ENCODE results near the gene C14orf132. TPM values are rescaled to one million over a fixed set of nuclear protein-coding genes. Genes with fewer than 3 reads are reported as not detected.
A peak's percentile ranks its signal among the peaks of the same experiment; 100 is the strongest.

The C14orf132 gene
- total and polyA plus RNA-seq, 9 of the 15 experiments (the other 6 are each of a cell fraction or from before 2014, with no cell fraction given), result not detected

DNA sequence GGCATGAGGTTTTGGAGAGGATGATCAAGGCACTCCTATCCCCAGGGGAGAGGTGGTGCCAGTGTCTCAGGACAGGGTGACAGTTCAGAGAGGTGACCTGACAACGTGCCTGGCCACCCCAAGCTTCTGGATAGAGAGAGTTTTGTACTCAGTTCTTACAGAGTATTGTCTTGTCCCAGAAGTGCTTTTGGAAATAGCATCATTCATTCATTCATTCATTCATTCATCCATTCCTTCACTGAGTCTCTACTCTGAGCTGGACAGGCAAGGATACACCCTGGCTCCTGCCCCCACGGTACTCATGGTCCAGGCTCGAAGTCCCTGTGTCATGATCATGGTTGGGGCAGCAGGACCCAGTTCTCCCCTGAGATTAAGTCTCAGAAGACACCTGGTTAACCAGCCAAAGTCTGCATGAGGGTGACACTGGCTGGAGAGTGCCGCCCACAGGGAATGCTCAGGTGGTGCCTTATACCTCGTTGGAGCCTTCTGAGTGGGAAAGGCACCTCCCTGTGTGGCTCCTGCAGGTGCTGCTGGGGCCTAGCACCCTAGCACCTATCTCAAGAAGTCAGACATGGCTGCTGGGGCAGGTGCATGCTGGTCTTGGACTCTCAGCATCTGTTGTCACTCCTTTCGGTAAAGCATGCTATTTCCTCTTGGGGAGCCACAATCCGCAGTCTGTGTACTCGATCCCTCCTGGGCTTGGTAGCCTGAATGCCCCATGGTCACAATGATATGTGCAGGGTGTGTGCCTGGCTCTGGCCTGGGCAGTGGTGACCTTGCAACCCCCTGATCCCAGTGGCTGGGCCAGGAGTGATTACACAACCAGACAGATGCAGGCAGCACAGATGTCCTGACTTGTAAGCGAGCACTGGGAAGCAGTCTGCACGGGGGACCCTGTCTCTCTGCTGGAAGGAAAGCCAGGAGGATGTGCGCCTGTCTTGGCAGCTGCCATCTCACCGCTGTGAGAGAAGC lies 57.8 kb downstream of the C14orf132 start:
- H3K4me1 ChIP-seq (replicated peaks in 1 of 2; ENCODE audit: control insufficient read depth in 2 of 2, insufficient read depth in 2 of 2, low read length in 2 of 2), result peaks cover 0 to 3% of the 10 kb centered on the region in 2 experiments; a peak in 1 of 5 replicates
- in situ Hi-C loops (cut with MboI) (loop anchor here (5.0 kb wide), 1 partner anchor 180 kb away; no protein-coding TSS in a partner anchor), intact Hi-C loops (cut with micrococcal nuclease) (no loop called here)
- ATAC-seq, result no peak
- no peaks in the 10 kb centered on the region for H3K9me1 ChIP-seq (ENCODE audit: control insufficient read depth, insufficient read depth, low read length)
- no peak overlapping the region for H3K9ac ChIP-seq (ENCODE audit: insufficient read depth in 1 of 2, low read depth in 2 of 2, low read length in 2 of 2)
- no TSS peak for BruUV-seq (replicated peaks)
- no peak overlapping the region for H3K4me3 ChIP-seq
- POLR2A ChIA-PET, result interaction anchor here (0.6 kb wide), 1 partner anchor 547 kb away, joined by 3 read pairs; no protein-coding TSS in a partner anchor
- no peaks in the 10 kb centered on the region for H4K20me1 ChIP-seq (replicated peaks; ENCODE audit: control insufficient read depth, insufficient read depth, low read length)
- H3K36me3 ChIP-seq (ENCODE audit: control insufficient read depth, insufficient read depth, low read length), result no peaks in the 10 kb centered on the region
- H3K4me2 ChIP-seq (ENCODE audit: insufficient read depth, low read length), result no peak overlapping the region
- no peaks in the 10 kb centered on the region for H3K9me3 ChIP-seq (replicated peaks; ENCODE audit: control insufficient read depth, insufficient read depth, low read depth, low read length)
- H2AFZ ChIP-seq (ENCODE audit: low read depth, low read length), result no peak overlapping the region
- peaks cover 0 to 11% of the 10 kb centered on the region in 2 experiments; a peak in 1 of 5 replicates for H3K27me3 ChIP-seq (ENCODE audit: control insufficient read depth in 2 of 2, insufficient read depth in 2 of 2, low read length in 2 of 2)
- CTCF ChIA-PET (ENCODE audit: low intra/inter-chr PET ratio), result no interaction called here
- H3K27ac ChIP-seq (ENCODE audit: extremely low read depth, low read depth, low read length), result no peak overlapping the region
- H3K79me2 ChIP-seq (ENCODE audit: control insufficient read depth, insufficient read depth, low read length), result no peaks in the 10 kb centered on the region
- 0% methylated on average over 10 of the region's 12 CpGs for WGBS (ENCODE audit: insufficient coverage, low coverage, missing lambda C conversion rate)
- no peak for DNase-seq (ENCODE audit: extremely low read depth in 1 of 4, low spot score in 3 of 4)
- no peak for FAIRE-seq
- no peak for TF ChIP-seq ILF3 (IDR thresholded peaks at IDR 0.05; ENCODE audit: borderline replicate concordance)
- TF ChIP-seq ZNF24 (IDR thresholded peaks at IDR 0.05), result peak; percentile 62; the same call in 1 of the 2 replicates
- no peak for TF ChIP-seq ARID1B (IDR thresholded peaks at IDR 0.05)

DNA sequence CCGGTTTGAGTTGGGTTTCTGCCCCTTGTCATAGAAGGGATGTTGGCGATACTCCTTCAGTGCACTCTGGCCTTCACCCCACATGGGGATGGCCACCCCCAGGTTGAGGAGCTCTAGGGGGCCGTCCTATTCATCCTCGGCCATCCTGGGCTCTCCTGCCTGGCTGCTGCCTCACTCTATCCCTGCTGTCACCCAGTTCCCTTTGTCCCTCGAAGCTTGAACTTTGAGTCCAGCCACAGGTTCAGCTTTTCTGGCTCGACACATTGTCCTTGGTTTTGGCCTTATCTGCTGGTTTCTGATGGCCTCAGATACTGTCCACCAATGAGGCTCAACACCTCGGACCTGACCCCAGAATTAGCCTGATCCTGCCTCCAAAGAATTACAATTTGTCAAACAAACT lies 58.6 kb downstream of the C14orf132 start:
- no TSS peak for BruUV-seq (replicated peaks)
- no peak for TF ChIP-seq FOS (IDR thresholded peaks at IDR 0.05; ENCODE audit: extremely low read depth, insufficient read length)
- TF ChIP-seq ZBTB17 (CRISPR knock-in tag; IDR thresholded peaks at IDR 0.05), result 0 out of 2 replicates have a peak, but pooled peaks have one; percentile 40
- no peak for TF ChIP-seq SAFB (IDR thresholded peaks at IDR 0.05; ENCODE audit: borderline replicate concordance, low read depth, low read length)
- TF ChIP-seq, protein P1, sequence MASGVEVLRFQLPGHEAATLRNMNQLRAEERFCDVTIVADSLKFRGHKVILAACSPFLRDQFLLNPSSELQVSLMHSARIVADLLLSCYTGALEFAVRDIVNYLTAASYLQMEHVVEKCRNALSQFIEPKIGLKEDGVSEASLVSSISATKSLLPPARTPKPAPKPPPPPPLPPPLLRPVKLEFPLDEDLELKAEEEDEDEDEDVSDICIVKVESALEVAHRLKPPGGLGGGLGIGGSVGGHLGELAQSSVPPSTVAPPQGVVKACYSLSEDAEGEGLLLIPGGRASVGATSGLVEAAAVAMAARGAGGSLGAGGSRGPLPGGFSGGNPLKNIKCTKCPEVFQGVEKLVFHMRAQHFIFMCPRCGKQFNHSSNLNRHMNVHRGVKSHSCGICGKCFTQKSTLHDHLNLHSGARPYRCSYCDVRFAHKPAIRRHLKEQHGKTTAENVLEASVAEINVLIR (CRISPR knock-in tag; IDR thresholded peaks at IDR 0.05), result no peak
- TF ChIP-seq PHF21A (IDR thresholded peaks at IDR 0.05; ENCODE audit: borderline replicate concordance, low read depth), result no peak
- no peak for TF ChIP-seq ZNF780A (CRISPR knock-in tag; IDR thresholded peaks at IDR 0.05)

More for the DNA sequence above, 58.6 kb downstream of the C14orf132 start:
- Histone ChIP-seq H4K20me1 (replicated peaks; ENCODE audit: control insufficient read depth, insufficient read depth, low read length) (no peaks in the 10 kb centered on the region), H3K4me3 (no peak overlapping the region), H3K9ac (ENCODE audit: insufficient read depth in 1 of 2, low read depth in 2 of 2, low read length in 2 of 2) (no peak overlapping the region), H3K4me2 (ENCODE audit: insufficient read depth, low read length) (no peak overlapping the region), H3K4me1 (replicated peaks in 1 of 2; ENCODE audit: control insufficient read depth in 2 of 2, insufficient read depth in 2 of 2, low read length in 2 of 2) (peaks cover 0 to 3% of the 10 kb centered on the region in 2 experiments; a peak in 1 of 5 replicates), H3K9me3 (replicated peaks; ENCODE audit: control insufficient read depth, insufficient read depth, low read depth, low read length) (no peaks in the 10 kb centered on the region), H3K9me1 (ENCODE audit: control insufficient read depth, insufficient read depth, low read length) (no peaks in the 10 kb centered on the region), H3K27me3 (ENCODE audit: control insufficient read depth in 2 of 2, insufficient read depth in 2 of 2, low read length in 2 of 2) (peaks cover 0 to 9% of the 10 kb centered on the region in 2 experiments; a peak in 1 of 5 replicates), H3K79me2 (ENCODE audit: control insufficient read depth, insufficient read depth, low read length) (no peaks in the 10 kb centered on the region), H3K36me3 (ENCODE audit: control insufficient read depth, insufficient read depth, low read length) (no peaks in the 10 kb centered on the region), H2AFZ (ENCODE audit: low read depth, low read length) (no peak overlapping the region), H3K27ac (ENCODE audit: extremely low read depth, low read depth, low read length) (no peak overlapping the region)
- CTCF ChIA-PET (ENCODE audit: low intra/inter-chr PET ratio), result interaction anchor here (1.4 kb wide), 1 partner anchor 178 kb away, joined by 4 read pairs; no protein-coding TSS in a partner anchor
- no peak for FAIRE-seq
- POLR2A ChIA-PET, result interaction anchor here (0.6 kb wide), 1 partner anchor 546 kb away, joined by 3 read pairs; no protein-coding TSS in a partner anchor
- in situ Hi-C loops (cut with MboI) (loop anchor here (5.0 kb wide), 1 partner anchor 180 kb away; no protein-coding TSS in a partner anchor), intact Hi-C loops (cut with micrococcal nuclease) (loop anchor here (1.0 kb wide), 1 partner anchor 536 kb away; no protein-coding TSS in a partner anchor)
- WGBS (ENCODE audit: insufficient coverage, low coverage, missing lambda C conversion rate), result 0% methylated on average over 6 of the region's 7 CpGs
- DNase-seq (ENCODE audit: extremely low read depth in 1 of 4, low spot score in 3 of 4), result no peak
- ATAC-seq, result no peak
